Activated CD4-positive, alpha-beta T cell treated with anti-CD3 and anti-CD28 coated beads, Interleukin-2, amount 50 U/mL, for 24 hours (primary cell): Measurements from ENCODE around the gene AGPAT2.

Source experiments
- DNase-seq, 2 donors: peaks; one replicate each; pipeline ENCODE4 v3.0.0-alpha.2; 2020; ENCODE audit warnings: low read depth in 1 of 2, low spot score in 1 of 2

Gene AGPAT2

GRCh38 chr9:136662656-136663581 lies 24.3 kb downstream of the AGPAT2 start, which contains the start of gene EGFL7:
Gene EGFL7 (plus strand): TSS chr9:136662916. CDS start chr9:136668283, 5,367 bp downstream.
- no peak for DNase-seq

- no peak for DNase-seq
Observed at GRCh38 chr9:136662326-136662655, 25.0 kb downstream of the AGPAT2 start.

DNA sequence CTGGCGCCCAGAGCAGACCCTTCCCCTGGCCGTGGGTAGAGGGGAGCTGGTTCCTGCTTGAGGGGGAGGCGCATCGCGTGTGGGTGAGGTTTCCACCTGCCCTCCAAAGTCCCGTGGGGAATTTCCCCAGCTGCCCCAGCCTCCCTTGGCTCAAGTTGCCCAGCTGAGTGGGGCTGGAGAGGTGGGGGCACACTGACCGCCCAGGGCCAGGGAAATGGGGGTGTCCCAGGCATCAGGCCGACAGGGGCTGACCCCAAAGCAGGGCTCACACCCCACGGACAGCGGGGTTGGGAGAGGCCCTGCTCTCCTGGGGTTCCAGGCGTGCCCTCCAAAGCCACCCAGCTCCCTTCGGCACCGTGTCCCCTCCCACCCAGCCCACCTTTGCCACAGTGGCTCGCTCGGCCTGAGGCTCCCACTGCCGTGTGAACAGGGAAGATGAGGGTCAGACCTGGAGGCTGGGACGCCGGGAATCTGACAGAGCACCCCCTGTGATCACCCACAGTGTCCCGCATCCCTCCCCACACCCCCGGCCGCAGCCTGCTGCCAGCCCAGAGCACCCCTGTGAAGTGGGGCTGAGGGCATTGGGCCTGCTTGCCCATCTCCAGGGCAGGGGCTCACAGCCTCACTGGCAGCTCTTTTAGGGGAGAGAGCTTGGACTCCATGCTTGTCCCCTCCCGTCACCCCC lies 25.5 kb downstream of the AGPAT2 start:
- no peak for DNase-seq

DNA sequence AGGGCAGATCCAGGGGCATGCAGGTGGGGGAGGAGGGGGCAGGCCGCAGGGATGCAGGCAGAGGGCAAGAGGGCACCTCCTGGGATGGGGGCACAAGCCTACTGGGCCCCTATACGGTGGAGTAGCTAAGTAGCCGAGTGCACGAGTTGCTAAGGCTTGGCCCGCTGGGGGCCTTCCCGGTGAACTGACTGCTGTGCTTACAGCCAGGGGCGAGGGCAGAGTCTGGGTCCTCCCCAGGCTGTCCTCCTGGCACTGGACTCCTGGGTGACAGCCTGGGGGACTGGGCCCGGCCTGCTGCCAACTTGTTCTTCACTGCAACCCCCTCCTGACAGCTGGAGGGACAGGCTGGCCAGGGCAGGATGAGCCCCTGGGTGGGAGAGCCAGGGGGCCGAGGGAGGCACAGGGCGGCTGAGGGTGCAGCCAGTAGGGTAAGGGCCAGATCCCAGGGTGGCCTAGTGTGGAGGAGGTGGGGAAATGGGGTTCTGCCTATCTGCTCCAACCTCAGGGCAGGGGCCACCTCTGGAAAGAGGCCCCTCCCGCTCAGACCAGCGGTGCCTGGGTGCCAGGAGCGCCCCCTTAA lies 26.2 kb downstream of the AGPAT2 start:
- DNase-seq, result no peak

DNA sequence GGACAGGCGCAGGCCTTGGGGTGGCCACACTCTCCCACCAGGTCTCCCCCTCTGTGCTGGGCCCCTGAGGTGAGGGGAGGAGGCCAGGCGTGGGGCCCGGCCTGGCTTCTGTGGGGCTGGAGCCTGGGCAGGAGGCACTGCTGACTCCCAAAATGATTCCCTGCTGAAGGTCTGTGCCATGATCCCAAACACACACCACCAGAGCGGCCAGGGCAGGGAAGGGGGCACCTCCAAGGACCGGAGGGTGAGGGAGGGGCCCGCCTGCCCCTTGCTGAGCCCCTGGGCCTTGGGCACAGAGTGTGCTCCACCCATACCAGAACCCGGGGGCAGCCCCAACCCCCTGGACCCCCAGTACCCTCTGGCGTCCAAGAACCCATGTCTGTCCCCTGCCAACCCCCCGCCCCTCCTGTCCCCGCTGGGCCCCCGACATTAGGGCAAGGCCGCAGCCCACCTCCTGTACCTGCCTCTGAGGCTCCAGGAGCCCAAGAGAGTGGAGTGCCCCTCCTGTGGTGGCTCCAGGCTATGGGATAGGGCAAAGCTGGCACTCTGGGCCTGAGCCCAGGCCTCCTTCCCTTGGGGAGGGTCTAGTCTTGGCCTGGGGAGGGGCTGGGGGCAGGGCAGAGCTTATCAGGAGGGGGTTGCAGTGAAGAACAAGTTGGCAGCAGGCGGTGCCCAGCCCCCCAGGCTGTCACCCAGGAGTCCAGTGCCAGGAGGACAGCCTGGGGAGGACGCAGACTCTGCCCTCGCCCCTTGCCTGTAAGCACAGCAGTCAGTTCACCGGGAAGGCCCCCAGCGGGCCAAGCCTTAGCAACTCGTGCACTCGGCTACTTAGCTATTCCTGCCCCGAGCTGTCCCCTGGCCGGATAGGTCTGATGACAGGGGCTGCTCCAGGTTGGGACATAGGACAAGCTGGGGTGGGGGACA lies 27.1 kb downstream of the AGPAT2 start:
- DNase-seq, result no peak

DNA sequence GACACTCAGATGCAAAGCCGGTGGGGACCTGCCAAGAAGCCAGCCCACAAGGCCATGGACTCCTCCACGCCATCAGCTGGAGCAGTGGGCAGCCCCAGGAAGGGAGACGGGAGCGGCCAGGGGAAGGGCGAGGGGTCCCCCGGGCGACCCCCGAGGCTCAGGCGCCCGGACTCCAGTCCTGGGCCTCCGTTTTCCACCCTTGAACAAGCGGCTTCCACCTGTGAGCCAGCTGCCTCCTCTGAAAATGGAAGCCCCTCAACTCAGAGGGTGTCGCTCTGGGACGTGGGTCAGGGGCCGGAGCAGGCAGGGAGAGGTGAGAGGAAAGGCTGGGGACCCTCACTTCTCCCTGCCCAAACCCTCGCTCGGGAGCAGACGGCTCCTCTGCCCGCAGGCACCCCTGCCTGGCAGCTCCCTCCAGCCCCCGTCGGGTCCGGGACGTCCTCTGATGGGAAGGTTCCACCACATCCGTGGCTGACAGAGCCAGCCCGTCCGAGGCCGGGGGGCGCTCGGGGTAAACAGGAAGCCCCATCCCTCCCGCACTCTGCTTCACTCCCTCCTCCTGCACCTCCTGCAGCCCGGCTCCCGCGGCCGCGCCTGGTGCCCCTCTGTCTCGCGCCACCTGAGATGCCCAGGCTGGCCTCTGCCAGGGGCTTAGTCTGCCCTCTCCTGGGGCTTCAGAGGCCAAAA lies 28.3 kb downstream of the AGPAT2 start:
- DNase-seq, result no peak

DNA sequence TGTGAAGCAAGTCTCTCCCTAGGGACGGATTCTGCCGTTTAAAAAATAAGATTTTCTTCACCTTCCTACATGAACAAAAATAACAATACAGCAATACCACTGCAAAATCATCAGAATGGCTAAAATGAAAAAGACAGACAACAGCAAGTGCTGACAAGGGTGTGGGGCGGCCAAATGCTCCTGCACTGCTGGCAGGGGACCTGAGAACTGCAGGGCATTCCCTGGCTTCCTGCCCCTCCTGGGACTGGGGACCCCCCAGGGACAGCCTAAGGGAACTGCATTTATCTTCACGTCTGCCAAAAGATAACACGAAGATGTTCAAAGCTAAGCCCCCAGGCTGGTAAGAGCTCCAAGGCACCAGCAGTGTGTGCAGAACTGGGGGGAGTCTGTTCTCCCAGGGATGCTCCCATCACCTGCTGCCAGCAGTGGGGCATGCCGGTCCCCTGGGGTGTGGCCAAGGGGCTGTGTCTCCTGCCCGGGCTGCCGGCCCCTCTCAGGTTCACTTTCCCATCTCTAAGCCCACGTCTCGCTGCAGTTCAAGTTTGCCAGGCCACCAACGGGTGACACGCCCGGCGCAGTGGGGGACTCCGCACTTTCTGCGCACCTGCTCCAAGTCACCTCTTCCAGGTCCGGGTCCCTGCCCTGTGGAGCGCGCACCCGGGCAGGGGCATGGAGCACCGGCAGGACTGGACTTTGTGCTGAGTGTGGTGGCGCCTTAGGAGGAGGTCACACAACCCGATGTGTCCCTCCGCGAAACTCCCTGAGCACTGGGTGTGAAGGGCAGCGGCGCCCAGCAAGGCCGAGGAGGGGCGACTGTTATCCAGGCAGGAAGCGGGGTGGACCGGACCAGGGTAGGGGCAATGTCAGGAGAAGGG lies 29.0 kb downstream of the AGPAT2 start:
- DNase-seq, result no peak

GRCh38 chr9:136656795-136657611 lies 30.3 kb downstream of the AGPAT2 start:
- DNase-seq, result no peak

GRCh38 chr9:136656183-136656738 lies 31.0 kb downstream of the AGPAT2 start:
- no peak for DNase-seq

- no peak for DNase-seq
Observed at GRCh38 chr9:136655536-136656182, 31.6 kb downstream of the AGPAT2 start.

DNA sequence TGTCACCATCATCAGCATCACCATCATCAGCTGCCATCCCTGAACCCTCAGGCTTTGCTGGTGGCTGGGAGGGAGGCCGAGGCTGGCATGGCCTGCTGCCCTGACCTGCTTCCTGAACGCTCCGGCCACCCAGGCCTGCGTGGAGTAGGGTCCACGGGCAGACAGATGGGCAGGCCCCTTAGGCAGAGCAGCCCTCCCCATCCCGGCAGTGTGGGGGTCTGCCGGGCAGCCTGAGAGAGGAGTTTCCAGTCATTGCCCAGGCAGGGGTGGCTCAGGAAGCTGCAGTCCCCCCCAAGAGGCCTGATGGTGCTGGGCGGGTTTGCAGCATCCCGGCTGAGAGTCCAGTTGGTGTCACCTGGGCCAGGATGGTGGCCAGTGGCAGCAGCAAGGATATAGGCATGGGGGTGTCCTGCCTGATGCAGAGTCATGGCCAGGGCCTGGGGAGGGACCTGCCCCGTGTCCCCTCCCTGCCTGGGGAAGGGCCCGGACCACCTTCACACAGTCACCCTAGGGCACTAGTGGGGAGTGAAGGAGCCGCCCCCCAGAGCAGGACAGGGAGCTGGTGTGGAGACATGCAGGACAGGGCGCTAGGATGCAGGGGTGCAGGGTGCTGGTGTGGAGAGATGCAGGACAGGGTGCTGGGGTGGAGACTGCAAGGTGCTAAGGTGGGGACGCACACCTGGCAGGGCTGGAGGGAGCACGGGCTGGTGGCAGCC lies 32.3 kb downstream of the AGPAT2 start:
- DNase-seq, result no peak

- no peak for DNase-seq
Observed at GRCh38 chr9:136653323-136654079, 33.8 kb downstream of the AGPAT2 start.

DNA sequence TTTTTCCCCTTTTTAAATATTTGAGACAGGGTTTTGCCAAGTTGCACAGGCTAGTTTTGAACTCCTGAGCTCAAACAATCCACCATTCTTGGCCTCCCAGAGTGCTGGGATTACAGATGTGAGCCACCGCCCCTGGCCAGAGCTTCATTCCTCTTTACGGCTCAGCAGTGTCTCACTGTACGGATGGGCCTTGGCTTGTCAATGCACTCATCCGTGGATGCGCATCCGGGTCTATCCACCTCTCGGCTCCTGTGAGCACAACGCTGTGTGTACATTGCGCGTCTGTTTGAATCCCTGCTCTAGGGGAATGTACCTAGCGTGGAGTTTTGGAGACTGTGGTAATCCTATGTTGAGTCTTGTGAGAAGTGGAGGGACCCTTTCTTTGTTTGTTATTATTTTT lies 35.4 kb downstream of the AGPAT2 start:
- DNase-seq, result no peak

DNA sequence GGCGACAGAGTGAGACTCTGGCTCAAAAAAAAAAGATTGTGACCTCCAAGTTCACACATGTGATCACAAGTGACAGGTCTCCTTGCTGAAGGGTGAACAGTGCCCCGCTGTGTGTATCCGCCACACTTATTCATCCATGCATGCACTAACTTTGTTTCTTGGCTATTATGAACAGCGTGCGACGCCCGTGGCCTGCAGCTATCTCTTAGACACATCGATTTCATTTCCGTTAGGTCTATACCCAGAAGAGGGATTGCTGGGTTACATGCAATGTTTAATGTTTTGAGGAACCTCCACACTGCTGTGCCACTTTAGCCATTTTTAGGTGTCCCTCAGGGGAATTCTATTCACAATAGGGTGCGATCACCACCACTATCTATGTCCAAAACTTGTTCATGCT lies 36.6 kb downstream of the AGPAT2 start:
- no peak for DNase-seq

- DNase-seq, result no peak
Observed at GRCh38 chr9:136650021-136650420, 37.2 kb downstream of the AGPAT2 start.

- no peak for DNase-seq
Observed at GRCh38 chr9:136648751-136649150, 38.5 kb downstream of the AGPAT2 start.
